ENCODE data around the gene CCNO. TPM values are rescaled to one million over a fixed set of nuclear protein-coding genes. Genes with fewer than 3 reads are reported as not detected.

The CCNO gene
- total and polyA plus RNA-seq, 2 of the 8 experiments (the other 6 are each of a cell fraction or from before 2014, with no cell fraction given) = 0.14 to 0.41 TPM

DNA sequence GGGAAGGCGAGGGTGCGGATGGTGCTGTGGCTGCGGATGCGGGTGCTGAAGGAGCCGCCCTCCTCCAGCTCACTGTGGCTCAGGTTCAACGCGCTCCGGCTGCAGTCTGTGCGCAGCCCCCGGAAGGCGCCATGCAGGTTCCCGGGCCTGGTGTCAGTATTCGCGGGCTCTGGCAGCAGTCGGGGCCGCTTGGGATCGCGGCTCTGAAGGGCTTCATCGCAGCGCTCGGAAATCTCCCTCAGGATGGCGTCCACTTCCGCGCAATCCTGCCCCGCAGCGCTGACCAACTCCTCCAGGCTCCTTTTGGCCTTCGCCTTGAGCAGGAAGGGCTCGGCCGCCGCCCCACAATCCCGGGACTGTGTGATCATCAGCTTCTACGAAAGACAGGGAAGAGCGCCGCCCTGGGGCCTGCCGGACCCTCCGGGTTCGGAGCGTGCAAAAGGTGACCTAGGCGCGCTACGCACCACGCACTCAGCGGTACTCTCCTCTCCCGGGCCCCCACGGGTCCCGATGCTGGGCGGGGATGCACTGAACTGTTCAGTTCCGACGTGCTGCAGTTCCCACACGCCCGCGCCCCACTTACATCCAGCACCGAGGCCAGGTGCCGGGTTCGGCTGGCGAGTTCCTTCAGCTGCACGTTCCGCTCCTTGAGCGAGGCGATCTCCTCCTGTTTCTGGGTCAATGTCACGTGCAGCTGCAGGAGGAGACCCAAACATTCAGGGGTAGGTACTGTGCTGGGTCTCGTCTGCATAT is 12.8 kb downstream of the CCNO start:
- H3K36me3 ChIP-seq (ENCODE audit: control insufficient read depth in 2 of 4, insufficient read depth in 4 of 4, low read length in 3 of 4) = peaks cover 0 to 6% (median 0%) of the 10 kb centered on the region in 4 experiments; a peak in 1 of 8 replicates
- peak overlapping the region; percentile 24 for H3K23ac ChIP-seq (ENCODE audit: insufficient read length)
- DNase-seq (ENCODE audit: low read depth in 1 of 2, low spot score in 2 of 2) = peak in 1 of 2 experiments; percentile 81
- H3K4me3 ChIP-seq (ENCODE audit: extremely low read depth in 1 of 4, insufficient read depth in 2 of 4, low read depth in 3 of 4, low read length in 4 of 4) = peak overlapping the region; percentile 35 to 68 (median 60)
- H3K79me1 ChIP-seq (ENCODE audit: low read depth, low read length) = no peaks in the 10 kb centered on the region
- H2BK120ac ChIP-seq (replicated peaks; ENCODE audit: low read depth, low read length) = no peak overlapping the region
- no peak overlapping the region for H3K4ac ChIP-seq (replicated peaks; ENCODE audit: insufficient read length, low read depth, low read length)
- H3K9me3 ChIP-seq (ENCODE audit: insufficient read depth in 2 of 2, low read depth in 1 of 2, low read length in 1 of 2) = no peaks in the 10 kb centered on the region
- no peak overlapping the region for H2BK20ac ChIP-seq (ENCODE audit: low read length)
- 1% methylated on average over 56 of the region's 62 CpGs; no CpG with 5 or more reads in 1 of the 2 experiments for WGBS, 2 experiments (ENCODE audit: extremely low coverage in 1 of 2, insufficient coverage in 1 of 2, insufficient read length in 1 of 2, insufficient replicate concordance in 2 of 2, low coverage in 1 of 2, low lambda C conversion rate in 2 of 2, missing lambda C conversion rate in 1 of 2)
- no peaks in the 10 kb centered on the region for H3K79me2 ChIP-seq (ENCODE audit: control insufficient read depth in 1 of 2, insufficient read depth in 2 of 2, low read length in 2 of 2)
- no peak overlapping the region for H2BK12ac ChIP-seq (ENCODE audit: low read depth, low read length)
- H3K14ac ChIP-seq (ENCODE audit: insufficient read length) = no peak overlapping the region
- no peak overlapping the region for H2BK5ac ChIP-seq (ENCODE audit: low read depth, low read length)
- H3K18ac ChIP-seq (ENCODE audit: extremely low read depth, low read length) = no peak overlapping the region; the same call in 1 of the 2 replicates
- H2AK5ac ChIP-seq (ENCODE audit: low read depth, low read length) = no peak overlapping the region
- peak overlapping the region; percentile 5 for H3K56ac ChIP-seq (replicated peaks; ENCODE audit: insufficient read length, low read depth, low read length)
- POLR2A ChIA-PET (ENCODE audit: partially characterized antibody) = interaction anchor here (1.0 to 2.8 kb wide), 4 partner anchors 11 to 49 kb away, joined by 3 to 21 read pairs (median 3); partner anchors contain the start of gene CCNO
- H3K9ac ChIP-seq (replicated peaks in 1 of 4; ENCODE audit: extremely low read depth in 1 of 4, low read depth in 3 of 4, low read length in 3 of 4) = no peak overlapping the region
- H2AFZ ChIP-seq (ENCODE audit: low read length) = peak overlapping the region; percentile 83; the same call in 1 of the 2 replicates
- CTCF ChIA-PET (ENCODE audit: partially characterized antibody) = interaction anchor here (0.8 to 7.6 kb wide), 11 partner anchors 10 to 472 kb away, joined by 3 to 105 read pairs (median 5); partner anchors contain the start of gene CCNO
- H3K4me1 ChIP-seq (replicated peaks in 1 of 4; ENCODE audit: control insufficient read depth in 3 of 4, insufficient read depth in 4 of 4, low read length in 3 of 4) = peaks cover 0 to 15% (median 5%) of the 10 kb centered on the region in 4 experiments; a peak in 6 of 7 replicates
- peaks cover 46 to 62% (median 59%) of the 10 kb centered on the region in 4 experiments for H3K27me3 ChIP-seq (replicated peaks in 1 of 4; ENCODE audit: control insufficient read depth in 3 of 4, extremely low read depth in 1 of 4, insufficient read depth in 3 of 4, low read length in 3 of 4)
- H2BK15ac ChIP-seq (ENCODE audit: low read length) = peak overlapping the region; percentile 29; the same call in 1 of the 2 replicates
- H3K27ac ChIP-seq (ENCODE audit: low read depth, low read length) = no peak overlapping the region
- H4K20me1 ChIP-seq (replicated peaks in 1 of 2; ENCODE audit: control insufficient read depth in 1 of 2, insufficient read depth in 2 of 2, low read length in 2 of 2) = peaks cover 3 to 21% of the 10 kb centered on the region in 2 experiments
- H4K91ac ChIP-seq (replicated peaks; ENCODE audit: insufficient read length, low read length) = peak overlapping the region; percentile 67
- FAIRE-seq = no peak
- peaks cover 5% of the 10 kb centered on the region; the same call in 1 of the 2 replicates for H3K23me2 ChIP-seq (ENCODE audit: low read depth, low read length)
- H3K4me2 ChIP-seq (ENCODE audit: insufficient read depth in 1 of 2, low read depth in 2 of 2, low read length in 2 of 2) = peak overlapping the region; percentile 72 to 96
- no peak overlapping the region for H4K5ac ChIP-seq (ENCODE audit: insufficient read length, low read depth, low read length)
- peak overlapping the region; percentile 57 for H4K8ac ChIP-seq (ENCODE audit: extremely low read depth, insufficient read depth, low read length)
- TF ChIP-seq SAP30 (IDR thresholded peaks at IDR 0.05; ENCODE audit: insufficient read depth, insufficient replicate concordance, low read length) (no peak), SP1 (IDR thresholded peaks at IDR 0.05; ENCODE audit: low read depth, low read length) (no peak), ASH2L (IDR thresholded peaks at IDR 0.05; ENCODE audit: low read length) (peak; percentile 80), CBX8 (IDR thresholded peaks at IDR 0.05; ENCODE audit: borderline replicate concordance, low read depth, low read length) (no peak), ZNF274 (IDR thresholded peaks at IDR 0.05; ENCODE audit: borderline replicate concordance, extremely low read depth, low read length) (no peak), JUND (IDR thresholded peaks at IDR 0.05; ENCODE audit: low read length) (no peak), GABPA (IDR thresholded peaks at IDR 0.05; ENCODE audit: borderline replicate concordance, insufficient read depth, low read length) (peak; percentile 77), SP2 (IDR thresholded peaks at IDR 0.05; ENCODE audit: low read length) (no peak), MAFK (IDR thresholded peaks at IDR 0.05; ENCODE audit: low read depth, low read length) (no peak), SP4 (IDR thresholded peaks at IDR 0.05; ENCODE audit: low read length) (no peak), CBX5 (IDR thresholded peaks at IDR 0.05; ENCODE audit: low read depth, low read length) (no peak), RNF2 (IDR thresholded peaks at IDR 0.05; ENCODE audit: borderline replicate concordance, low read depth, low read length, missing control alignments, poor library complexity, severe bottlenecking) (no peak)
